ENCODE data around the gene TSHZ2. TPM values are rescaled to one million over a fixed set of nuclear protein-coding genes. Genes with fewer than 3 reads are reported as not detected.

The TSHZ2 gene
- total and polyA plus RNA-seq, 2 donors (not counting 3 experiments of a cell fraction or from before 2014, with no cell fraction given), result not detected

GRCh38 chr20:52983726-52984450 is 11.7 kb downstream of the TSHZ2 start:
- no peaks in the 10 kb centered on the region for H3K9me1 ChIP-seq (replicated peaks; ENCODE audit: control insufficient read depth, extremely low read depth, insufficient read depth, low read length)
- no peaks in the 10 kb centered on the region for H3K36me3 ChIP-seq (ENCODE audit: control insufficient read depth in 2 of 2, extremely low read depth in 1 of 2, insufficient read depth in 2 of 2, low read length in 2 of 2)
- CTCF ChIA-PET, result no interaction called here
- DNase-seq (ENCODE audit: low read depth, low spot score), result no peak
- H3K9me3 ChIP-seq (replicated peaks; ENCODE audit: control insufficient read depth, insufficient read depth, low read length), result no peaks in the 10 kb centered on the region
- TF ChIP-seq MAX (IDR thresholded peaks at IDR 0.05; ENCODE audit: insufficient read depth, insufficient read length), result no peak
- TF ChIP-seq MYC (IDR thresholded peaks at IDR 0.05; ENCODE audit: low read depth, low read length), result no peak
- TF ChIP-seq FOS (IDR thresholded peaks at IDR 0.05; ENCODE audit: borderline replicate concordance, insufficient read depth, low read length), result no peak
- no peak for TF ChIP-seq CTCF (IDR thresholded peaks at IDR 0.05; ENCODE audit: extremely low read depth in 1 of 2, insufficient read depth in 1 of 2, low read depth in 1 of 2, low read length in 2 of 2)
- no peak for TF ChIP-seq GATA2 (IDR thresholded peaks at IDR 0.05; ENCODE audit: insufficient read depth, insufficient read length, low read depth, low read length)
- no peak overlapping the region for H3K27ac ChIP-seq (ENCODE audit: insufficient read depth, low read depth, low read length)
- no peaks in the 10 kb centered on the region for H3K79me2 ChIP-seq (ENCODE audit: control insufficient read depth, insufficient read depth, low read length)
- H3K4me1 ChIP-seq (ENCODE audit: control insufficient read depth, extremely low read depth, insufficient read depth, low read length), result no peaks in the 10 kb centered on the region
- no peak for FAIRE-seq
- dilution Hi-C loops (cut with MboI; ENCODE audit: extremely low pct_ligation_motif_present, low sequenced_read_pairs) (no loop called here), intact Hi-C loops (cut with micrococcal nuclease) (no loop called here)
- H3K4me2 ChIP-seq (ENCODE audit: insufficient read depth, low read length), result no peak overlapping the region
- no peak overlapping the region for H2AFZ ChIP-seq (ENCODE audit: low read depth, low read length)
- H3K4me3 ChIP-seq (replicated peaks in 1 of 3; ENCODE audit: insufficient read depth in 1 of 3, low read depth in 1 of 3, low read length in 3 of 3), result no peak overlapping the region
- no peaks in the 10 kb centered on the region for H3K27me3 ChIP-seq (ENCODE audit: control insufficient read depth in 2 of 2, insufficient read depth in 2 of 2, low read length in 2 of 2)
- POLR2A ChIA-PET, result interaction anchor here (0.6 kb wide), 1 partner anchor 53 kb away, joined by 3 read pairs; no protein-coding TSS in a partner anchor
- no TSS peak for BruUV-seq (replicated peaks)
- no peak overlapping the region for H3K9ac ChIP-seq (replicated peaks; ENCODE audit: extremely low read depth, insufficient read depth, low read length)
- no peaks in the 10 kb centered on the region for H4K20me1 ChIP-seq (replicated peaks; ENCODE audit: control insufficient read depth, extremely low read depth, insufficient read depth, low read length)
